GM21515 (cell line): Measurements from ENCODE around the gene DNAH10.

Source experiments
- ATAC-seq: cut with Tn5 transposase; IDR thresholded peaks from one replicate; pipeline ENCODE4 v1.9.1; 2021; ENCODE audit not compliant: unreplicated experiment

The DNAH10 gene

GRCh38 chr12:123836292-123836691 is 74.2 kb downstream of the DNAH10 start:
- no peak for ATAC-seq

- no peak for ATAC-seq
Observed at GRCh38 chr12:123839826-123840225, 77.7 kb downstream of the DNAH10 start.

- ATAC-seq: no peak
Observed at GRCh38 chr12:123840765-123841425, 78.8 kb downstream of the DNAH10 start.

GRCh38 chr12:123843912-123844748 is 82.0 kb downstream of the DNAH10 start:
- ATAC-seq: no peak

- no peak for ATAC-seq
Observed at GRCh38 chr12:123845881-123846280, 83.8 kb downstream of the DNAH10 start.

GRCh38 chr12:123846340-123846739 is 84.2 kb downstream of the DNAH10 start:
- ATAC-seq: no peak

GRCh38 chr12:123847019-123847418 is 84.9 kb downstream of the DNAH10 start:
- ATAC-seq: no peak

GRCh38 chr12:123847876-123848275 is 85.8 kb downstream of the DNAH10 start:
- no peak for ATAC-seq

- ATAC-seq: no peak
Observed at GRCh38 chr12:123849517-123849916, 87.4 kb downstream of the DNAH10 start.

GRCh38 chr12:123850246-123851134 is 88.4 kb downstream of the DNAH10 start:
- ATAC-seq: no peak

GRCh38 chr12:123853396-123854070 is 91.4 kb downstream of the DNAH10 start:
- no peak for ATAC-seq

GRCh38 chr12:123854232-123854631 is 92.1 kb downstream of the DNAH10 start:
- ATAC-seq: no peak

GRCh38 chr12:123854918-123855317 is 92.8 kb downstream of the DNAH10 start:
- no peak for ATAC-seq

GRCh38 chr12:123856681-123857080 is 94.6 kb downstream of the DNAH10 start:
- no peak for ATAC-seq

GRCh38 chr12:123858176-123858575 is 96.1 kb downstream of the DNAH10 start:
- ATAC-seq: no peak

- no peak for ATAC-seq
Observed at GRCh38 chr12:123859035-123859434, 96.9 kb downstream of the DNAH10 start.

- ATAC-seq: no peak
Observed at GRCh38 chr12:123860377-123860776, 98.3 kb downstream of the DNAH10 start.

- ATAC-seq: no peak
Observed at GRCh38 chr12:123861392-123861791, 99.3 kb downstream of the DNAH10 start.

- no peak for ATAC-seq
Observed at GRCh38 chr12:123867141-123867540, 105.0 kb downstream of the DNAH10 start.

GRCh38 chr12:123868791-123869190 is 106.7 kb downstream of the DNAH10 start:
- no peak for ATAC-seq

- ATAC-seq: no peak
Observed at GRCh38 chr12:123873793-123874192, 111.7 kb downstream of the DNAH10 start.
